SK-N-SH treated with all-trans-retinoic acid at 6 μM for 48 hours (cell line): ENCODE data around the gene AMBN.

Source experiments
- ATAC-seq: fragments of 200-7000 bp; cut with Tn5 transposase; 3 replicates; pipeline ENCODE4 v1.9.1; 2020; ENCODE audit warnings: mild to moderate bottlenecking, moderate library complexity
- BACH2 ChIP-seq: fragments of 250-450 bp; sonication (Bioruptor Pico); IDR thresholded peaks from 2 replicates; pipeline ENCODE4 v1.9.0; 2021; ENCODE audit warnings: mild to moderate bottlenecking, borderline replicate concordance
- CSDC2 ChIP-seq: fragments of 250-450 bp; sonication (Bioruptor Pico); IDR thresholded peaks from 2 replicates; pipeline ENCODE4 v1.5.0; 2020; ENCODE audit warnings: mild to moderate bottlenecking, moderate library complexity
- GLIS3 ChIP-seq: fragments of 250-450 bp; sonication (Bioruptor Pico); IDR thresholded peaks from 2 replicates; pipeline ENCODE4 v1.5.0; 2020; ENCODE audit warnings: mild to moderate bottlenecking, moderate library complexity
- ISL1 ChIP-seq: fragments of 250-450 bp; sonication (Bioruptor Pico); IDR thresholded peaks from 2 replicates; pipeline ENCODE4 v2.1.2; 2022; ENCODE audit warnings: mild to moderate bottlenecking, moderate library complexity
- OSR1 ChIP-seq: fragments of 250-450 bp; sonication (Bioruptor Pico); IDR thresholded peaks from 2 replicates; pipeline ENCODE4 v1.8.0; 2022; ENCODE audit warnings: moderate library complexity, mild to moderate bottlenecking, inconsistent platforms
- PPARA ChIP-seq: fragments of 250-450 bp; sonication (Bioruptor Pico); IDR thresholded peaks from 2 replicates; pipeline ENCODE4 v1.5.0; 2020; ENCODE audit warnings: mild to moderate bottlenecking, borderline replicate concordance
- RARB ChIP-seq: fragments of 250-450 bp; sonication (Bioruptor Pico); IDR thresholded peaks from 2 replicates; pipeline ENCODE4 v1.8.0; 2021; ENCODE audit warnings: mild to moderate bottlenecking, moderate library complexity
- SNAI2 ChIP-seq: fragments of 250-450 bp; sonication (Bioruptor Pico); IDR thresholded peaks from 2 replicates; pipeline ENCODE4 v1.5.0; 2020; ENCODE audit warnings: mild to moderate bottlenecking, moderate library complexity
- TCF4 ChIP-seq: fragments of 250-450 bp; sonication (Bioruptor Pico); IDR thresholded peaks from 2 replicates; pipeline ENCODE4 v1.8.0; 2021; ENCODE audit warnings: mild to moderate bottlenecking, moderate library complexity, borderline replicate concordance
- TOX ChIP-seq: fragments of 250-450 bp; sonication (Bioruptor Pico); IDR thresholded peaks from 2 replicates; pipeline ENCODE4 v1.8.0; 2021; ENCODE audit warnings: mild to moderate bottlenecking, moderate library complexity, borderline replicate concordance
- ZC3H10 ChIP-seq: fragments of 250-450 bp; sonication (Bioruptor Pico); IDR thresholded peaks from 2 replicates; pipeline ENCODE4 v1.5.1; 2021; ENCODE audit warnings: mild to moderate bottlenecking, moderate library complexity
- ZFP3 ChIP-seq: fragments of 250-450 bp; sonication (Bioruptor Pico); IDR thresholded peaks from 2 replicates; pipeline ENCODE4 v1.5.0; 2020; ENCODE audit warnings: mild to moderate bottlenecking, moderate library complexity
- ZFP30 ChIP-seq: fragments of 450-650 bp; formaldehyde crosslinking; IDR thresholded peaks from 2 replicates; pipeline ENCODE4 v1.5.0; 2022; ENCODE audit warnings: mild to moderate bottlenecking, moderate library complexity
- ZNF565 ChIP-seq: fragments of 450-650 bp; formaldehyde crosslinking; conservative IDR thresholded peaks from 2 replicates; pipeline ENCODE4 v1.5.0; 2020; ENCODE audit warnings: low read depth, mild to moderate bottlenecking, moderate library complexity
- ZNF8 ChIP-seq: fragments of 450-650 bp; formaldehyde crosslinking; IDR thresholded peaks from 2 replicates; pipeline ENCODE4 v1.5.0; 2020; ENCODE audit warnings: mild to moderate bottlenecking, moderate library complexity
- TF ChIP-seq, protein P1 (sequence below): fragments of 250-450 bp; sonication (Bioruptor Pico); IDR thresholded peaks from 2 replicates; pipeline ENCODE4 v1.8.0; 2020; ENCODE audit warnings: mild to moderate bottlenecking, moderate library complexity, borderline replicate concordance
- TF ChIP-seq, protein P2 (sequence below): fragments of 250-450 bp; sonication (Bioruptor Pico); IDR thresholded peaks from 2 replicates; pipeline ENCODE4 v1.8.0; 2021; ENCODE audit warnings: low read depth, mild to moderate bottlenecking, moderate library complexity, borderline replicate concordance
- TF ChIP-seq, protein P3 (sequence below): fragments of 250-450 bp; sonication (Bioruptor Pico); IDR thresholded peaks from 2 replicates; pipeline ENCODE4 v1.5.1; 2020; ENCODE audit warnings: low read depth, mild to moderate bottlenecking, moderate library complexity
- TF ChIP-seq, protein P4 (sequence below): fragments of 250-450 bp; sonication (Bioruptor Pico); IDR thresholded peaks from 2 replicates; pipeline ENCODE4 v1.5.0; 2020; ENCODE audit warnings: mild to moderate bottlenecking, moderate library complexity

The AMBN gene

DNA sequence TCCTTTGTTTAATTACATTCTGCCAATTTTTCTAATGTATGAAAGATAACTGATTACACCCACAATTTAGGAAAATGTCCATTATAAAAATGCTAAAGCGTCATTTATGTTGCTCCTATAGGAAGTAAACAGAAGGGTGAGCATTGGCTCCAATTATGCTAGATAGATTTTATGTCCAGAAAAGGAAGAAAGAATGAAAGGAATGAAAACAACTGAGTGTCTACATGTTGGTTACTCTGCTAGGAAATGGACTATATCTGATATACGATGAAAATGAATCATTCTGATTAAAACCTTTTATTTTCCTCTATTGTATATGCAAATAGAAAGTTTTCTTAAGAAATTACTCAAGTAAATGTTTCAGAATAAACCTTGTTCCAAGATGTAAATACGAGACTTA, 38.1 kb downstream of the AMBN start:
- TF ChIP-seq ZNF565: no peak
- TF ChIP-seq BACH2 (CRISPR knock-in tag): no peak
- TF ChIP-seq OSR1 (CRISPR knock-in tag): no peak
- TF ChIP-seq CSDC2: no peak
- ATAC-seq: no peak

DNA sequence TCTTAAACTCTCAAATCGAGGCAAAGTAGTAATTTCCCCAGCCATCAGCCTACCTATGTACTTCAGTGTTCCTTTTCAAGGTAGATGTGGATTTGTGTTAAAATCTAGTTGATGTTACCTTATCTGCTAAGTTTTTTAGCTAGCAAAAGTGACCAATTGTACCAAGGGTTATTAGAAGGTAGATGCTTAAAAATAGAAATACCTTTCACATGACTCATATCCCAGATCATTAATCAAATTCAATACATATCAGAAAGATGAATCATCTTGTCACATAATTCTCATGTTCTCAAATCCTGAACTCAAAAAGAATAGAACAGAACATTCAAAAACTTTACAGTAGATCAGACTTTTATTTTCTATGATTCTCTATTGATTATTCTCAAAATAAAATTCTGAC, 40.0 kb downstream of the AMBN start:
- ATAC-seq: no peak
- TF ChIP-seq ISL1 (CRISPR knock-in tag) (peak; percentile 17; the same call in 1 of the 2 replicates), TCF4 (CRISPR knock-in tag) (no peak), BACH2 (CRISPR knock-in tag) (no peak), GLIS3 (CRISPR knock-in tag) (no peak), ZNF565 (no peak)
- TF ChIP-seq, all 23 proteins: peak for 1

DNA sequence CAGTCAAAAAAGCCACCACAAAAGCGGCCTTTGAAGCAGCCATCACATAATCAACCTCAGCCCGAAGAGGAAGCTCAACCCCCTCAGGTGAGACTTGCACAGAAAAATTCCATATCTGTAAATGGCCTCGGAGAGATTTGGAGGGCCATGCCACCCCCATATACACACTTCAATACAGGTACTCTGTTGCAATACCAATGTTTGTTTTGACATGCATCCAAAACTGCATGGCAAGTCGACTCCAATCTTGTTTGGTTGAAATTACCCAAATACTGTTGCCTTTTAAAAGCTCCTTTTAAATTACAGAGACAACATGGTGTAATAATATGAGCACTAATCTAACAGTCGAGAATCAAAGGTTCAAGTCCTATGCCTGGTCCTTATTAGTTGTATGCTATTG, 42.4 kb downstream of the AMBN start:
- no peak for TF ChIP-seq ZNF565
- no peak for TF ChIP-seq SNAI2 (CRISPR knock-in tag)
- no peak for TF ChIP-seq GLIS3 (CRISPR knock-in tag)
- TF ChIP-seq OSR1 (CRISPR knock-in tag): no peak
- no peak for TF ChIP-seq ZNF8 (CRISPR knock-in tag)
- no peak for TF ChIP-seq TOX
- no peak for TF ChIP-seq PPARA (CRISPR knock-in tag)
- TF ChIP-seq ZC3H10 (CRISPR knock-in tag): no peak
- TF ChIP-seq ZFP30: no peak
- TF ChIP-seq TCF4 (CRISPR knock-in tag): no peak
- TF ChIP-seq, protein P1, sequence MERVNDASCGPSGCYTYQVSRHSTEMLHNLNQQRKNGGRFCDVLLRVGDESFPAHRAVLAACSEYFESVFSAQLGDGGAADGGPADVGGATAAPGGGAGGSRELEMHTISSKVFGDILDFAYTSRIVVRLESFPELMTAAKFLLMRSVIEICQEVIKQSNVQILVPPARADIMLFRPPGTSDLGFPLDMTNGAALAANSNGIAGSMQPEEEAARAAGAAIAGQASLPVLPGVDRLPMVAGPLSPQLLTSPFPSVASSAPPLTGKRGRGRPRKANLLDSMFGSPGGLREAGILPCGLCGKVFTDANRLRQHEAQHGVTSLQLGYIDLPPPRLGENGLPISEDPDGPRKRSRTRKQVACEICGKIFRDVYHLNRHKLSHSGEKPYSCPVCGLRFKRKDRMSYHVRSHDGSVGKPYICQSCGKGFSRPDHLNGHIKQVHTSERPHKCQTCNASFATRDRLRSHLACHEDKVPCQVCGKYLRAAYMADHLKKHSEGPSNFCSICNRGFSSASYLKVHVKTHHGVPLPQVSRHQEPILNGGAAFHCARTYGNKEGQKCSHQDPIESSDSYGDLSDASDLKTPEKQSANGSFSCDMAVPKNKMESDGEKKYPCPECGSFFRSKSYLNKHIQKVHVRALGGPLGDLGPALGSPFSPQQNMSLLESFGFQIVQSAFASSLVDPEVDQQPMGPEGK (CRISPR knock-in tag): no peak
- TF ChIP-seq, protein P2, sequence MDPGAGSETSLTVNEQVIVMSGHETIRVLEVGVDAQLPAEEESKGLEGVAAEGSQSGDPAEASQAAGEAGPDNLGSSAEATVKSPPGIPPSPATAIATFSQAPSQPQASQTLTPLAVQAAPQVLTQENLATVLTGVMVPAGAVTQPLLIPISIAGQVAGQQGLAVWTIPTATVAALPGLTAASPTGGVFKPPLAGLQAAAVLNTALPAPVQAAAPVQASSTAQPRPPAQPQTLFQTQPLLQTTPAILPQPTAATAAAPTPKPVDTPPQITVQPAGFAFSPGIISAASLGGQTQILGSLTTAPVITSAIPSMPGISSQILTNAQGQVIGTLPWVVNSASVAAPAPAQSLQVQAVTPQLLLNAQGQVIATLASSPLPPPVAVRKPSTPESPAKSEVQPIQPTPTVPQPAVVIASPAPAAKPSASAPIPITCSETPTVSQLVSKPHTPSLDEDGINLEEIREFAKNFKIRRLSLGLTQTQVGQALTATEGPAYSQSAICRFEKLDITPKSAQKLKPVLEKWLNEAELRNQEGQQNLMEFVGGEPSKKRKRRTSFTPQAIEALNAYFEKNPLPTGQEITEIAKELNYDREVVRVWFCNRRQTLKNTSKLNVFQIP (CRISPR knock-in tag): no peak
- TF ChIP-seq RARB (CRISPR knock-in tag): no peak
- no peak for TF ChIP-seq ZFP3 (CRISPR knock-in tag)
- no peak for ATAC-seq

DNA sequence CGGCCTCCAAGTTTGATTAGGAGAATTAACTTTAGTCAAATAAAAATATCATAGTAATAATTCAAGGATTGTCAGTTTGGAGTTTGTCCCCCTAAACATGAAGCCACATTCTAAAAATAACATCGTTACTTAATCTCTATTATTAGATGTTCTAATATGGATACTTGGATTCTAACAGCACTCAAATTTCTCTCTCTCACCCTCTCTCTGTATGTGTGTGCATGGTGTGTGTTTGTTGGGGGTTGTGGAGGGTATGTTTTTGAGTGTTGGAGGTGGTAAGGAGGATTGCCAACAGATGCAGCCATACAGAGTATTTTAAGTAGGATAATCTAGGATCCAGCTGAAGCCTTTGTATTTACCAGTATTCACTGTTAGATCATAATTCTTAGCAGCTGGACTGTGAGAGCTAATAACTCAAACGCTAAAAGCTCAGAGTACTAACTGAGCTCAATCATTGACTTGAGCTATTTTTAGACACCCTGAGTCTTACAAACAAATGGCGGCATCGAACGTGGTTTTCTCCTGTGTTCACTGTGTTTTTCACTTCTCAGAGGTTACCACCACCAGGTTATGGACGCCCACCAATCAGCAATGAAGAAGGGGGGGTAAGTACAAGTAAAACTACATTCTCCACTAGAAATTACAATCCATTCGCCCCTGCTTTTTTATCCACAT, 45.3 kb downstream of the AMBN start:
- TF ChIP-seq TCF4 (CRISPR knock-in tag) (no peak), OSR1 (CRISPR knock-in tag) (no peak), RARB (CRISPR knock-in tag) (no peak), ISL1 (CRISPR knock-in tag) (no peak), BACH2 (CRISPR knock-in tag) (no peak), SNAI2 (CRISPR knock-in tag) (no peak)
- TF ChIP-seq, protein P3, sequence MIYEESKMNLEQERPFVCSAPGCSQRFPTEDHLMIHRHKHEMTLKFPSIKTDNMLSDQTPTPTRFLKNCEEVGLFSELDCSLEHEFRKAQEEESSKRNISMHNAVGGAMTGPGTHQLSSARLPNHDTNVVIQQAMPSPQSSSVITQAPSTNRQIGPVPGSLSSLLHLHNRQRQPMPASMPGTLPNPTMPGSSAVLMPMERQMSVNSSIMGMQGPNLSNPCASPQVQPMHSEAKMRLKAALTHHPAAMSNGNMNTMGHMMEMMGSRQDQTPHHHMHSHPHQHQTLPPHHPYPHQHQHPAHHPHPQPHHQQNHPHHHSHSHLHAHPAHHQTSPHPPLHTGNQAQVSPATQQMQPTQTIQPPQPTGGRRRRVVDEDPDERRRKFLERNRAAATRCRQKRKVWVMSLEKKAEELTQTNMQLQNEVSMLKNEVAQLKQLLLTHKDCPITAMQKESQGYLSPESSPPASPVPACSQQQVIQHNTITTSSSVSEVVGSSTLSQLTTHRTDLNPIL (CRISPR knock-in tag): no peak
- TF ChIP-seq, protein P4, sequence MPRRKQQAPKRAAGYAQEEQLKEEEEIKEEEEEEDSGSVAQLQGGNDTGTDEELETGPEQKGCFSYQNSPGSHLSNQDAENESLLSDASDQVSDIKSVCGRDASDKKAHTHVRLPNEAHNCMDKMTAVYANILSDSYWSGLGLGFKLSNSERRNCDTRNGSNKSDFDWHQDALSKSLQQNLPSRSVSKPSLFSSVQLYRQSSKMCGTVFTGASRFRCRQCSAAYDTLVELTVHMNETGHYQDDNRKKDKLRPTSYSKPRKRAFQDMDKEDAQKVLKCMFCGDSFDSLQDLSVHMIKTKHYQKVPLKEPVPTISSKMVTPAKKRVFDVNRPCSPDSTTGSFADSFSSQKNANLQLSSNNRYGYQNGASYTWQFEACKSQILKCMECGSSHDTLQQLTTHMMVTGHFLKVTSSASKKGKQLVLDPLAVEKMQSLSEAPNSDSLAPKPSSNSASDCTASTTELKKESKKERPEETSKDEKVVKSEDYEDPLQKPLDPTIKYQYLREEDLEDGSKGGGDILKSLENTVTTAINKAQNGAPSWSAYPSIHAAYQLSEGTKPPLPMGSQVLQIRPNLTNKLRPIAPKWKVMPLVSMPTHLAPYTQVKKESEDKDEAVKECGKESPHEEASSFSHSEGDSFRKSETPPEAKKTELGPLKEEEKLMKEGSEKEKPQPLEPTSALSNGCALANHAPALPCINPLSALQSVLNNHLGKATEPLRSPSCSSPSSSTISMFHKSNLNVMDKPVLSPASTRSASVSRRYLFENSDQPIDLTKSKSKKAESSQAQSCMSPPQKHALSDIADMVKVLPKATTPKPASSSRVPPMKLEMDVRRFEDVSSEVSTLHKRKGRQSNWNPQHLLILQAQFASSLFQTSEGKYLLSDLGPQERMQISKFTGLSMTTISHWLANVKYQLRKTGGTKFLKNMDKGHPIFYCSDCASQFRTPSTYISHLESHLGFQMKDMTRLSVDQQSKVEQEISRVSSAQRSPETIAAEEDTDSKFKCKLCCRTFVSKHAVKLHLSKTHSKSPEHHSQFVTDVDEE (CRISPR knock-in tag): no peak
- ATAC-seq: 0 out of 3 replicates have a peak, but pooled peaks have one; percentile 27
